ENCODE data around the gene LAIR1. TPM values are rescaled to one million over a fixed set of nuclear protein-coding genes. Genes with fewer than 3 reads are reported as not detected.

The LAIR1 gene
- total RNA-seq, 1 experiment from 2014 or later = not detected

DNA sequence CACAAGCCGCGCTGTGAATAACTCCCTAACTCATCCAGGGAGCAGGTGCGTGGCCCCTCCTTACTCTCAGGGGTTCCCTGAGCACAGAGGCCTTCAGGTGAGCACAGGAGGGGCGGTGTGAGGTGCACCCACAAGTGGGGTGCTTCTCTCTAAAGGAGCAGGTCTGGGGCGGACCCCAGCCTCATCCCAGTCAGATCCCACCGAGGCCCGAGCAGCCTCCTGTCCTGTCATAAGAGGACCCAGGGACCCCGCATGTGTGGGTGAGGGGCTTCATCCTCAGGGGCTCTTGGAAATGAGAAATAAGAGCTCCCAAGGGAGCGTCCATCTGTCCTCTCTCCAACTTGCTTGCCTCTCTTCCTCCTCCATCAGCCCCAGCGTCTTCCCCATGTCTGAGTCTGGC lies 48.8 kb downstream of the LAIR1 start:
- H3K9me3 ChIP-seq (ENCODE audit: insufficient read depth, low read depth) = no peaks in the 10 kb centered on the region
- no peaks in the 10 kb centered on the region for H4K20me1 ChIP-seq (ENCODE audit: insufficient read depth)
- H3K36me3 ChIP-seq (ENCODE audit: low read depth) = no peaks in the 10 kb centered on the region
- DNase-seq = no peak
- H3K27me3 ChIP-seq (ENCODE audit: insufficient read depth, low read depth) = peaks cover 97% of the 10 kb centered on the region
- no peaks in the 10 kb centered on the region for H3K4me1 ChIP-seq (replicated peaks; ENCODE audit: insufficient read depth)
- H2AFZ ChIP-seq = no peak overlapping the region
- intact Hi-C loops (cut with micrococcal nuclease; ENCODE audit: unreplicated experiment) = no loop called here
- H3F3A ChIP-seq (ENCODE audit: insufficient read depth, low read depth) = no peaks in the 10 kb centered on the region
- POLR2A ChIA-PET (ENCODE audit: unreplicated experiment) = no interaction called here
- no peaks in the 10 kb centered on the region for H3K9me2 ChIP-seq (ENCODE audit: insufficient read depth)
- CTCF ChIA-PET = no interaction called here
- H3K4me3 ChIP-seq = no peak overlapping the region
- no peak overlapping the region for H3K27ac ChIP-seq
- BruUV-seq (replicated peaks) = no TSS peak
- TF ChIP-seq, protein P1, sequence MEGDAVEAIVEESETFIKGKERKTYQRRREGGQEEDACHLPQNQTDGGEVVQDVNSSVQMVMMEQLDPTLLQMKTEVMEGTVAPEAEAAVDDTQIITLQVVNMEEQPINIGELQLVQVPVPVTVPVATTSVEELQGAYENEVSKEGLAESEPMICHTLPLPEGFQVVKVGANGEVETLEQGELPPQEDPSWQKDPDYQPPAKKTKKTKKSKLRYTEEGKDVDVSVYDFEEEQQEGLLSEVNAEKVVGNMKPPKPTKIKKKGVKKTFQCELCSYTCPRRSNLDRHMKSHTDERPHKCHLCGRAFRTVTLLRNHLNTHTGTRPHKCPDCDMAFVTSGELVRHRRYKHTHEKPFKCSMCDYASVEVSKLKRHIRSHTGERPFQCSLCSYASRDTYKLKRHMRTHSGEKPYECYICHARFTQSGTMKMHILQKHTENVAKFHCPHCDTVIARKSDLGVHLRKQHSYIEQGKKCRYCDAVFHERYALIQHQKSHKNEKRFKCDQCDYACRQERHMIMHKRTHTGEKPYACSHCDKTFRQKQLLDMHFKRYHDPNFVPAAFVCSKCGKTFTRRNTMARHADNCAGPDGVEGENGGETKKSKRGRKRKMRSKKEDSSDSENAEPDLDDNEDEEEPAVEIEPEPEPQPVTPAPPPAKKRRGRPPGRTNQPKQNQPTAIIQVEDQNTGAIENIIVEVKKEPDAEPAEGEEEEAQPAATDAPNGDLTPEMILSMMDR (conservative IDR thresholded peaks at IDR 0.05) = no peak
- no peak for TF ChIP-seq EZH2 (IDR thresholded peaks at IDR 0.05; ENCODE audit: low read depth)
- no peak overlapping the region for H3K4me2 ChIP-seq
- no peaks in the 10 kb centered on the region for H3K79me2 ChIP-seq (ENCODE audit: low read depth)

- intact Hi-C loops (cut with micrococcal nuclease; ENCODE audit: unreplicated experiment) = no loop called here
These were observed 52.0 kb downstream of the LAIR1 start, which contains the start of gene LILRA5 for GRCh38 chr19:54312436-54313377. Gene LILRA5, minus strand, starts transcription at chr19:54313166. Its CDS starts 147 bp downstream, at chr19:54313019.

DNA sequence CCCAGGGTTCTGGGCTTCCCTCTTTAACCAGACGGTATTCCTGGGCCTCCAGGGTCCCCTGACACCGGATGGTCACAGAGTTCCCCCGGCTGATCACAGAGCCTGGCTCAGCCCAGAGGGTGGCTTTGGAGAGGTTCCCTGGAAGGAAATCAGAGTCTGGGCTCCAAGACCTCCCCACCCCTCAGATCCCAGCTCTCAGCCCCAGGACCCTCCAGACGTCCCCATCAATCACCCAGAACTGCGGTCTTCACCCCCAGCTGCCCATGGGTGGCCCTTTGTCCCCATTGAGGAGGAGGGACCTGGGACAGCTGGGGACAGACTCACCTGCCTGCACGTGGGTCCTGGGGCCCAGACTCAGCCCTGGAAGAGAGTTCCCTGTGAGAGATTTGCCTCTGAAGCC lies 52.7 kb downstream of the LAIR1 start:
- POLR2A ChIA-PET (ENCODE audit: unreplicated experiment) = no interaction called here
- H3K4me1 ChIP-seq (replicated peaks; ENCODE audit: insufficient read depth) = no peaks in the 10 kb centered on the region
- H3K36me3 ChIP-seq (ENCODE audit: low read depth) = no peaks in the 10 kb centered on the region
- H3K4me2 ChIP-seq = no peak overlapping the region
- no peaks in the 10 kb centered on the region for H4K20me1 ChIP-seq (ENCODE audit: insufficient read depth)
- H3K4me3 ChIP-seq = no peak overlapping the region
- peaks cover 88% of the 10 kb centered on the region for H3K27me3 ChIP-seq (ENCODE audit: insufficient read depth, low read depth)
- intact Hi-C loops (cut with micrococcal nuclease; ENCODE audit: unreplicated experiment) = no loop called here
- H3F3A ChIP-seq (ENCODE audit: insufficient read depth, low read depth) = no peaks in the 10 kb centered on the region
- CTCF ChIA-PET = no interaction called here
- no peaks in the 10 kb centered on the region for H3K9me3 ChIP-seq (ENCODE audit: insufficient read depth, low read depth)
- TF ChIP-seq, protein P1 (conservative IDR thresholded peaks at IDR 0.05) = no peak
- TF ChIP-seq EZH2 (IDR thresholded peaks at IDR 0.05; ENCODE audit: low read depth) = no peak
- no peak overlapping the region for H2AFZ ChIP-seq
- H3K79me2 ChIP-seq (ENCODE audit: low read depth) = no peaks in the 10 kb centered on the region
- no peak for DNase-seq
- no peak overlapping the region for H3K27ac ChIP-seq
- no peaks in the 10 kb centered on the region for H3K9me2 ChIP-seq (ENCODE audit: insufficient read depth)
- BruUV-seq (replicated peaks) = no TSS peak

More at GRCh38 chr19:54312436-54313377, 52.0 kb downstream of the LAIR1 start, which contains the start of gene LILRA5:
- DNase-seq = no peak
- Histone ChIP-seq H2AFZ (no peak within 1 kb of the TSS), H3K27ac (no peak within 1 kb of the TSS), H3K36me3 (ENCODE audit: low read depth) (no peaks in the 10 kb centered on the region), H3K4me1 (replicated peaks; ENCODE audit: insufficient read depth) (no peaks in the 10 kb centered on the region), H3F3A (ENCODE audit: insufficient read depth, low read depth) (no peaks in the 10 kb centered on the region), H3K4me2 (no peak within 1 kb of the TSS), H3K9me2 (ENCODE audit: insufficient read depth) (no peaks in the 10 kb centered on the region), H3K79me2 (ENCODE audit: low read depth) (no peaks in the 10 kb centered on the region), H3K9me3 (ENCODE audit: insufficient read depth, low read depth) (no peaks in the 10 kb centered on the region), H4K20me1 (ENCODE audit: insufficient read depth) (no peaks in the 10 kb centered on the region), H3K4me3 (no peak within 1 kb of the TSS), H3K27me3 (ENCODE audit: insufficient read depth, low read depth) (peaks cover 88% of the 10 kb centered on the region)
- ChIA-PET CTCF (no interaction called here), POLR2A (ENCODE audit: unreplicated experiment) (no interaction called here)
- no TSS peak for BruUV-seq (replicated peaks)
- no peak for TF ChIP-seq EZH2 (IDR thresholded peaks at IDR 0.05; ENCODE audit: low read depth)
- TF ChIP-seq, protein P1 (conservative IDR thresholded peaks at IDR 0.05) = no peak

Data from PC-9 (cell line).